ENCODE data around the gene F2RL3. TPM values are rescaled to one million over a fixed set of nuclear protein-coding genes. Genes with fewer than 3 reads are reported as not detected.
"Not testable (repeated sequence)": the region's sequence is repeated elsewhere in the genome, so short reads cannot be mapped to it uniquely, and the experiment has no call there.

Gene F2RL3
- total RNA-seq, 2 donors from 2014 or later, result 1.2 to 4.6 TPM

DNA sequence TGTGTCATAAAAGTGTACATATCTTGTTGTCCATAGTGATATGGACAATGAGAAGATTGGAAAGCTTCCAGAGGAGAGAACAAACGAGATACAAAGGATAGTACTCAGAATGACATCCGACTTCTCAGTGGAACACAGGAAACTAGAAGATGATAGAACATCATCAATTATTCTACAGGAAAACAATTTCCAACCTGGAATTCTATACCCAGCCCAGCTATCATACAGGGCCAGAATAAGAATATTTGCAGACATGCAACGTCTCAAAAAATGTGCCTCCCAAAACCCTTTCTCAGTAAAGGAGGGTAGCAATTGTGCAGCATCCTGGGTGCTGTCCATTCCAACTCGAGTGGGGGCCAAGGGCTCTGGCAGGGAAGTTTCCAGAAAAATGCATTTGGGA, 24.0 kb downstream of the F2RL3 start:
- no peak for DNase-seq (ENCODE audit: low spot score)
- intact Hi-C loops (cut with DNase I), result no loop called here

GRCh38 chr19:16914421-16914820, 25.6 kb downstream of the F2RL3 start:
- peak; percentile 60 for DNase-seq (ENCODE audit: low spot score)
- intact Hi-C loops (cut with DNase I), result no loop called here

- DNase-seq (ENCODE audit: low spot score), result peak; percentile 51
- intact Hi-C loops (cut with DNase I), result no loop called here
These were observed 26.3 kb downstream of the F2RL3 start for GRCh38 chr19:16915135-16915534.

GRCh38 chr19:16915734-16916133, 26.9 kb downstream of the F2RL3 start:
- DNase-seq (ENCODE audit: low spot score), result no peak
- intact Hi-C loops (cut with DNase I), result no loop called here

DNA sequence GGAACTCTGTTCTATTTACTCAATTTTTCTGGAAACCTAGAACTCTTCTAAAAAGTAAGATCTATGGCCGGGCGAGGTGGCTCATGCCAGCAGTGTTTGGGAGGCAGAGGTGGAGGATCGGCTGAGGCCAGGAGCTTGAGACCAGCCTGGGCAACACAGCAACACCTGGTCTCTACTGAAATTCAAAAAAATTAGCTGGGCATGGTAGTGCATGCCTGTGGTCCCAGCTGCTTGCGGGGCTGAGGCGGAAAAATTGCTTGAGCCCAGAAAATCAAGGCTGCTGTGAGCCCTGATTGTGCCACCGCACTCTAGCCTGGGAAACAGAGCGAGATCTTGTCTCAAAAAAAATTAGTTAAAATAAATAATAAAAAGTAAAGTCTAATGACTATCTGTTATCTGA, 28.6 kb downstream of the F2RL3 start:
- peak; percentile 46 for DNase-seq (ENCODE audit: low spot score)
- intact Hi-C loops (cut with DNase I), result no loop called here

- intact Hi-C loops (cut with DNase I), result no loop called here
- no peak for DNase-seq (ENCODE audit: low spot score)
These were observed 30.7 kb downstream of the F2RL3 start for GRCh38 chr19:16919496-16919895.

DNA sequence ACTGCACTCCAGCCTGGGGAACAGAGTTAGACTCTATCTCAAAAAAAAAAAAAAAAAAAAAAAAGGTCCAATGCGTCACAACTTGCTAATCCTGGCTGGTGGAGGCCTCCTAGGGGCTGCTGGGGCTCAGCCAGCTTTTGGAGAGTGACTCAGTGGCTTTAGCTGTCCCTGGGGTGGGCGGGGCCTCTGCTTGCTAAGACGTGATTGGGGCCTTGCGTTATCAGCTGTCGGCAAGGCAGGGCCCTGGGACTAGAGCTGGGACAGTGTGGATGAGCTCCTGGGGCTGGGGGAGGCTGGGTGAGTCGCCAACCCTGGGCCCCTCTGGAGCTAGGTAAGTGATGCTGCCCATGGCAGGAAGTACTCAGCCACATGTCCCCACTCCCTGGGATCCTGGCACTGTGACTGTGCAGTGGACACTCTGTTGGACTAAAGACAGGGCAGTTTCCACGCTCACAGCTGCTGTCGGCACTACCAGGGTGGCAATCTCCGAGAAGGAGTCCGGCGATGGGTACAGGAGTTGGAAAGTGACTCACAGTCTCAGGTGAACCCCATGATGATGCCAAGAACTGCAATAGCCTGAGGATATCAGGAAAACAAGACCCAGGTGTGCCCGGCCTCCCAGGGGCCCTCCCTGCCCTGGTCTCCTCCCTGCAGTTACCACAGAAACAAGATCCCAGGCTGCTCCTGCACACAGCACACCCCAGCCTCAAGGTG, 32.2 kb downstream of the F2RL3 start:
- intact Hi-C loops (cut with DNase I), result no loop called here
- DNase-seq (ENCODE audit: low spot score), result peak; percentile 65

- intact Hi-C loops (cut with DNase I), result no loop called here
- DNase-seq (ENCODE audit: low spot score), result peak; percentile 68
These were observed 33.2 kb downstream of the F2RL3 start for GRCh38 chr19:16921766-16922591.

DNA sequence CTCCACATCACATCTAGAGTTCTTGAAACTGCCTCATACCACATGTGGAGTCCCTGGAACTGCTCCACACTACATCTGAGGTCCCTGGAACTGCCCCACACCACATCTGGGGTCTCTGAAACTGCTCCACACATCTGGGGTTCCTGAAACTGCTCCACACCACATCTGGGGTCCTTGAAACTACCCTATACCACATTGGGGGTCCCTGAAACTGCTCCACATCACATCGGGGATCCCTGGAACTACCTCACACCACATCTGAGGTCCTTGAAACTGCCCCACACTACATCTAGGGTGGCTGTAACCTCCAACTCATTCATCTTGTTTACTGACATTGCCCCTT, 33.8 kb downstream of the F2RL3 start:
- DNase-seq (ENCODE audit: low spot score), result no peak
- intact Hi-C loops (cut with DNase I), result no loop called here

DNA sequence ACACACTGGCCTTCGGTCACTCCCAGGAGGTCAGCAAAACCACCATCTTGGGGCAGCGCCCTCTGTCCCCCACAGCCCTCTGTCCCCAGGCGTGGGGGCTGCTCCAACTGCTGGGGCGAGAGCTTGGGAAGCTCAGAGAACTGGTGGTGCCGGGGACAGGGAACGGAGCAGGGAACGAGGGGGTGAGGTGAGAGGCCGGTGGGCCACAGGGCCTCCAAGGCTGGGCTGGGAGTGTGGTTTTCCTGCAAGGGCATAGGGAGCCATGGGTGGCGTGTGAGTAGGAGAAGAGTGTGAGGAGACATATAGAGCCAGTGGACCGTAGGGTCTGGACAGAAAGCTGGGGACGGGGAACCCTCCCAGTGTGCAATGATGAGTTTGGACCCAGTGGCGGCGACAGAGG, 34.1 kb downstream of the F2RL3 start:
- intact Hi-C loops (cut with DNase I), result no loop called here

DNA sequence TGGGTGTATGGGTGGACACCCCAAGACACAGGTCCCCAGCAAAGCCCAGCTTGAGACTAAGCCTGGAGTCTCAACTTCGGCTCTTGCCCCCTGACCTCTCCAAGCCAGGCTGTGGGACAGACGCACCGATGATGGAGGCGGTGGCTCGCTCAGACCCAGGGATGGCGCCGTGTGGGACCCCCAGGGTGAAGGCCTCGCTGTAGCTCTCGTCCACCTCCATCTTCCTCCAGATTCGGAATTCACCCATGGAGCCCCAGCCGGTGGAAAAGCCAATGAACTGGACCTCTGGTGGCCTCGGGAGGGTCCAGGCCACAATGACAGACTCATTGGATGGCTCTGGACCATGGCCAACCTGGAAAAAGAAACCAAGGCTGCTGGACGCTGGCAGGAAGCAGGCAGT, 39.1 kb downstream of the F2RL3 start:
- intact Hi-C loops (cut with DNase I), result loop anchor here in 1 of 2 donors (5.0 kb wide), 1 partner anchor 684 kb away; no protein-coding TSS in a partner anchor
- peak; percentile 42 for DNase-seq (ENCODE audit: low spot score)

More for the DNA sequence above, 34.1 kb downstream of the F2RL3 start:
- peak; percentile 60 for DNase-seq (ENCODE audit: low spot score)

GRCh38 chr19:16928351-16928750, 39.6 kb downstream of the F2RL3 start:
- intact Hi-C loops (cut with DNase I), result loop anchor here in 1 of 2 donors (5.0 kb wide), 1 partner anchor 684 kb away; no protein-coding TSS in a partner anchor
- DNase-seq (ENCODE audit: low spot score), result no peak

DNA sequence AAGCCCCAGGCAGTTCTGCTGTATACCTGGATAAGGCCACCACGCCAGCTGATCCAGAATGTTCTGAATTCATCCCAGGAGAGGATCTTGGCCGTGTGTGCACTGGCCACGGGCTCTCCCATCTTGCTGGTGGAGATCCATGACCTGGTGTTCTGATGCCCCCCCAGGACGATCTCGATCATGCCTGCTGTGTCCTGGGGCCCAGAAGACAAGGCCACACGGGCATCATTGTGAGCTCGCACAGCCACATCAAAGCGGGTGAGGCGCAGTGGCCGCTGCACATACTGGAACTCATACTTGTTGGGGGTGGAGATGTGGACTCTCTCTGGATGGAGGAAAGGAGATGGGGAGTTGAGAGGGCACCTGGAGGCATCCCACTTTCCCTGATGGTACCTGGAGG, 40.1 kb downstream of the F2RL3 start:
- peak; percentile 49 for DNase-seq (ENCODE audit: low spot score)
- intact Hi-C loops (cut with DNase I), result loop anchor here in 1 of 2 donors (5.0 kb wide), 1 partner anchor 683 kb away; no protein-coding TSS in a partner anchor

- intact Hi-C loops (cut with DNase I), result no loop called here
- peak; percentile 45 for DNase-seq (ENCODE audit: low spot score)
These were observed 42.0 kb downstream of the F2RL3 start for GRCh38 chr19:16930753-16931152.

DNA sequence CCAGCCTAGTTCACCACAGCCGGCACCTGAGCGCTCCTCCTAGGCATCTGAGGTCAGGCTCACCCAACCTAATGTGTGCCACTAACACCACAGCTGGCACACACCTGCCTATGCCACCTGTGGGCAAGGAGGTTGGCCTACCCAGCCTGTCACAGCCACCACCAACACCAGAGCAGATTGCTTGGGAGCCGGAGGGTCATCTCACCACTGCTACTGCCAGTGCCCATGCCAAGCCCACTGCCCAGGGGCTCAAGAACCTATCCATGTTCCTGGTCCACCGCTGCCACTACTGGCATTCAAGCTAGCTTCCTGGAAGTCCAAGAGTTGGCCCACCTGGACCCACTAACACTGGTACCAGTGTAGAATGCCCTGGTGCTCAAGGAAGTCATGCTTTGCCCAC, 42.5 kb downstream of the F2RL3 start:
- intact Hi-C loops (cut with DNase I), result no loop called here
- DNase-seq (ENCODE audit: low spot score), result peak; percentile 42

GRCh38 chr19:16934489-16934888, 45.7 kb downstream of the F2RL3 start:
- intact Hi-C loops (cut with DNase I), result no loop called here
- no peak for DNase-seq (ENCODE audit: low spot score)

DNA sequence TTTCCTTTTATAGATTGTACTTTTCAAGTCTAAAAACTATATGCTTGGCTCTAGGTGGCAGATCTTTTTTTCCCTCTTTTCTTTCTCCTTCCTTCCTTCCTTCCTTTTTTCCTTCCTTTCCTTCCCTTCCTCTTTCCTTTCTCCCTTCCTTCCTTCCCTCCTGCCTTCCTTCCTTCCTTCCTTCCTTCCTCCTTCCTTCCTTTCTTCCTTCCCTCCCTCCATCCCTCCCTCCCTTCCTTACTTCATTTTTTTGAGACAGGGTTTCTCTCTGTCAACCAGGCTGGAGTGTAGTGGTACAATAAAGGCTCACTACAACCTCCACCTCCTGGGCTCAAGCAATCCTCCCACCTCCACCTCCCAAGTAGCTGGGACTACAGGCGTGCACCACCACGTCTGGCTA, 48.1 kb downstream of the F2RL3 start:
- DNase-seq (ENCODE audit: low spot score), result no peak
- intact Hi-C loops (cut with DNase I), result no loop called here

DNA sequence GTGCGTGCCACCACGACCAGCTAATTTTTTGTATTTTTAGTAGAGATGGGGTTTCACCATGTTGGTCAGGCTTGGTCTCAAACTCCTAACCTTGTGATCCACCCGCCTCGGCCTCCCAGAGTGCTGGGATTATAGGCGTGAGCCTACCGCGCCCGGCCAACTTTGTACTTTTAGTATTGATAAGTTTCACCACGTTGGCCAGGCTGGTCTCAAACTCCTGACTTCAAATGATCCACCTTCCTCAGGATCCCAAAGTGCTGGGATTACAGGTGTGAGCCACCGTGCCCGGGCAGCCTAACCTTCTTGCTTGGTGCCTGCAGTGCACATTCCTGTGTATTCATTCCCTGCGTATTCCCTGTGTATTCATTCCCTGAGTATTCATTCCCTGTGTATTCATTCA, 49.0 kb downstream of the F2RL3 start:
- intact Hi-C loops (cut with DNase I), result not testable (repeated sequence)
- DNase-seq (ENCODE audit: low spot score), result peak; percentile 19

GRCh38 chr19:16938211-16938610, 49.4 kb downstream of the F2RL3 start:
- DNase-seq (ENCODE audit: low spot score), result peak; percentile 64
- intact Hi-C loops (cut with DNase I), result no loop called here

- intact Hi-C loops (cut with DNase I), result not testable (repeated sequence)
- peak; percentile 17 for DNase-seq (ENCODE audit: low spot score)
These were observed 51.3 kb downstream of the F2RL3 start for GRCh38 chr19:16940063-16940462.

- intact Hi-C loops (cut with DNase I), result no loop called here
- DNase-seq (ENCODE audit: low spot score), result peak; percentile 44
These were observed 51.8 kb downstream of the F2RL3 start for GRCh38 chr19:16940626-16941025.
